ENCODE results near the gene HYKK. TPM values are rescaled to one million over a fixed set of nuclear protein-coding genes. Genes with fewer than 3 reads are reported as not detected.
"Not testable (repeated sequence)": the region's sequence is repeated elsewhere in the genome, so short reads cannot be mapped to it uniquely, and the experiment has no call there.

HYKK gene
- total RNA-seq, 1 donor from 2014 or later, result 10.2 TPM

DNA sequence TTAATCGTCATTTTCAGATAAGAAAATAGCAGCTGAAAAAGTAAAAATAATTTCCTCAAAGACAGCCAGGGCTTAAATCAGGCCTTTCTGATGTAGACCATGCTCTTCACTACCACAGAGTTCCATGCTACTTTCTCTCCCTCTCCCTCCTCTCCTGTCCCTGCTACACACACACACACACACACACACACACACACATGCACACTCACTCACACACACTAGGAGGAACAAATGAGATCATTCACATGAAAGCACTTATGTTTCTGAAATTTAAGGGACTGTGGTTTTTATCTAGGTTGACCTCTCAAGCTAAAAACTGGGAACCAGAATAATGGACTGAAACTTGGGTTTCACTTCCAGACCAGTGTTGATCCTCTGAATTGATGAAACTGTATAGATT, 28.8 kb downstream of the HYKK start:
- Mint-ChIP-seq H3K9me3 (no peaks in the 10 kb centered on the region), H3K4me3 (no peak overlapping the region)

GRCh38 chr15:78537266-78537905, 30.0 kb downstream of the HYKK start:
- no peaks in the 10 kb centered on the region for H3K9me3 ChIP-seq (ENCODE audit: low read depth)
- H3K4me3 Mint-ChIP-seq, result no peak overlapping the region
- H3K27me3 Mint-ChIP-seq (ENCODE audit: insufficient read depth, low read depth), result peaks cover 3% of the 10 kb centered on the region
- H3K36me3 ChIP-seq, result peaks cover 7% of the 10 kb centered on the region
- no peak overlapping the region for H3K4me3 ChIP-seq
- H4K20me1 ChIP-seq (ENCODE audit: low read depth), result peaks cover 16% of the 10 kb centered on the region
- no peaks in the 10 kb centered on the region for H3K9me3 Mint-ChIP-seq
- peak overlapping the region; percentile 26 for H3K27ac Mint-ChIP-seq
- peaks cover 3% of the 10 kb centered on the region for H3K36me3 Mint-ChIP-seq
- H3K27me3 ChIP-seq, result no peaks in the 10 kb centered on the region
- no peak overlapping the region for H3K27ac ChIP-seq
- H3K9ac ChIP-seq, result no peak overlapping the region
- H2AFZ ChIP-seq (replicated peaks), result no peak overlapping the region
- no peak for DNase-seq (ENCODE audit: low spot score)
- H3F3A ChIP-seq (ENCODE audit: low read depth), result no peaks in the 10 kb centered on the region
- no peak overlapping the region for H3K4me2 ChIP-seq
- peaks cover 10% of the 10 kb centered on the region for H3K4me1 ChIP-seq
- H3K79me2 ChIP-seq (ENCODE audit: low read depth), result peaks cover 21% of the 10 kb centered on the region
- no peak for TF ChIP-seq EZH2phosphoT487 (IDR thresholded peaks at IDR 0.05)
- no peak for TF ChIP-seq EZH2 (IDR thresholded peaks at IDR 0.05)
- TF ChIP-seq, protein P1, sequence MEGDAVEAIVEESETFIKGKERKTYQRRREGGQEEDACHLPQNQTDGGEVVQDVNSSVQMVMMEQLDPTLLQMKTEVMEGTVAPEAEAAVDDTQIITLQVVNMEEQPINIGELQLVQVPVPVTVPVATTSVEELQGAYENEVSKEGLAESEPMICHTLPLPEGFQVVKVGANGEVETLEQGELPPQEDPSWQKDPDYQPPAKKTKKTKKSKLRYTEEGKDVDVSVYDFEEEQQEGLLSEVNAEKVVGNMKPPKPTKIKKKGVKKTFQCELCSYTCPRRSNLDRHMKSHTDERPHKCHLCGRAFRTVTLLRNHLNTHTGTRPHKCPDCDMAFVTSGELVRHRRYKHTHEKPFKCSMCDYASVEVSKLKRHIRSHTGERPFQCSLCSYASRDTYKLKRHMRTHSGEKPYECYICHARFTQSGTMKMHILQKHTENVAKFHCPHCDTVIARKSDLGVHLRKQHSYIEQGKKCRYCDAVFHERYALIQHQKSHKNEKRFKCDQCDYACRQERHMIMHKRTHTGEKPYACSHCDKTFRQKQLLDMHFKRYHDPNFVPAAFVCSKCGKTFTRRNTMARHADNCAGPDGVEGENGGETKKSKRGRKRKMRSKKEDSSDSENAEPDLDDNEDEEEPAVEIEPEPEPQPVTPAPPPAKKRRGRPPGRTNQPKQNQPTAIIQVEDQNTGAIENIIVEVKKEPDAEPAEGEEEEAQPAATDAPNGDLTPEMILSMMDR (IDR thresholded peaks at IDR 0.05), result no peak
- H3K4me1 Mint-ChIP-seq, result peaks cover 10% of the 10 kb centered on the region

More for the DNA sequence above, 28.8 kb downstream of the HYKK start:
- Histone ChIP-seq H3K79me2 (ENCODE audit: low read depth) (peaks cover 9% of the 10 kb centered on the region), H3K9me3 (ENCODE audit: low read depth) (no peaks in the 10 kb centered on the region), H4K20me1 (ENCODE audit: low read depth) (peaks cover 6% of the 10 kb centered on the region), H3K36me3 (no peaks in the 10 kb centered on the region), H3K4me2 (no peak overlapping the region), H3K27ac (no peak overlapping the region), H3K4me1 (no peaks in the 10 kb centered on the region), H3K27me3 (no peaks in the 10 kb centered on the region), H2AFZ (replicated peaks) (no peak overlapping the region), H3K9ac (no peak overlapping the region), H3K4me3 (no peak overlapping the region), H3F3A (ENCODE audit: low read depth) (no peaks in the 10 kb centered on the region)
- no peak overlapping the region for H3K27ac Mint-ChIP-seq
- no peaks in the 10 kb centered on the region for H3K4me1 Mint-ChIP-seq
- no peak for DNase-seq (ENCODE audit: low spot score)
- H3K36me3 Mint-ChIP-seq, result no peaks in the 10 kb centered on the region
- peaks cover 3% of the 10 kb centered on the region for H3K27me3 Mint-ChIP-seq (ENCODE audit: insufficient read depth, low read depth)
- TF ChIP-seq, protein P1 (IDR thresholded peaks at IDR 0.05), result no peak
- TF ChIP-seq EZH2phosphoT487 (IDR thresholded peaks at IDR 0.05), result no peak
- no peak for TF ChIP-seq EZH2 (IDR thresholded peaks at IDR 0.05)

- Mint-ChIP-seq H3K27me3 (ENCODE audit: insufficient read depth, low read depth) (peaks cover 3% of the 10 kb centered on the region), H3K36me3 (peaks cover 7% of the 10 kb centered on the region), H3K4me1 (peaks cover 14% of the 10 kb centered on the region), H3K9me3 (no peaks in the 10 kb centered on the region), H3K4me3 (no peak overlapping the region), H3K27ac (no peak overlapping the region)
- no peak overlapping the region for H3K4me3 ChIP-seq
- H2AFZ ChIP-seq (replicated peaks), result no peak overlapping the region
- no peaks in the 10 kb centered on the region for H3K27me3 ChIP-seq
- H3K79me2 ChIP-seq (ENCODE audit: low read depth), result peaks cover 31% of the 10 kb centered on the region
- no peak for DNase-seq (ENCODE audit: low spot score)
- peaks cover 14% of the 10 kb centered on the region for H3K36me3 ChIP-seq
- H3K27ac ChIP-seq, result no peak overlapping the region
- TF ChIP-seq EZH2 (IDR thresholded peaks at IDR 0.05), result no peak
- TF ChIP-seq EZH2phosphoT487 (IDR thresholded peaks at IDR 0.05), result no peak
- TF ChIP-seq, protein P1 (IDR thresholded peaks at IDR 0.05), result no peak
- peaks cover 11% of the 10 kb centered on the region for H3K4me1 ChIP-seq
- H3K9ac ChIP-seq, result no peak overlapping the region
- peaks cover 26% of the 10 kb centered on the region for H4K20me1 ChIP-seq (ENCODE audit: low read depth)
- H3K9me3 ChIP-seq (ENCODE audit: low read depth), result no peaks in the 10 kb centered on the region
- peaks cover 6% of the 10 kb centered on the region for H3F3A ChIP-seq (ENCODE audit: low read depth)
- no peak overlapping the region for H3K4me2 ChIP-seq
Observed at GRCh38 chr15:78538358-78538757, 31.0 kb downstream of the HYKK start.

GRCh38 chr15:78539464-78540140, 32.2 kb downstream of the HYKK start:
- peaks cover 40% of the 10 kb centered on the region for H3K79me2 ChIP-seq (ENCODE audit: low read depth)
- not testable (repeated sequence) for DNase-seq (ENCODE audit: low spot score); H3K36me3 Mint-ChIP-seq; H3F3A ChIP-seq (ENCODE audit: low read depth); H3K27ac ChIP-seq; H3K27me3 Mint-ChIP-seq (ENCODE audit: insufficient read depth, low read depth); H3K9ac ChIP-seq; H3K9me3 Mint-ChIP-seq; H3K9me3 ChIP-seq (ENCODE audit: low read depth); H3K27me3 ChIP-seq
- H3K4me2 ChIP-seq, result peak overlapping the region; percentile 85
- H3K4me3 Mint-ChIP-seq, result peak overlapping the region; percentile 100
- peak overlapping the region; percentile 57 for H3K27ac Mint-ChIP-seq
- peaks cover 14% of the 10 kb centered on the region for H3K4me1 Mint-ChIP-seq
- H2AFZ ChIP-seq (replicated peaks), result peak overlapping the region; percentile 99
- H4K20me1 ChIP-seq (ENCODE audit: low read depth), result peaks cover 26% of the 10 kb centered on the region
- H3K4me1 ChIP-seq, result peaks cover 11% of the 10 kb centered on the region
- peak overlapping the region; percentile 91 for H3K4me3 ChIP-seq
- peaks cover 16% of the 10 kb centered on the region for H3K36me3 ChIP-seq

Measured in neural progenitor cell (in vitro differentiated cells).